NCI-H146 treated with DMSO at 0.1 percent for 48 hours (cell line): ENCODE measurements around the gene DPM2.

ENCODE experiments used
- DNase-seq: peaks from one replicate; lab custom pipeline; 2025; ENCODE audit not compliant: unreplicated experiment; lab: John Stamatoyannopoulos, UW

DPM2 gene

DNA sequence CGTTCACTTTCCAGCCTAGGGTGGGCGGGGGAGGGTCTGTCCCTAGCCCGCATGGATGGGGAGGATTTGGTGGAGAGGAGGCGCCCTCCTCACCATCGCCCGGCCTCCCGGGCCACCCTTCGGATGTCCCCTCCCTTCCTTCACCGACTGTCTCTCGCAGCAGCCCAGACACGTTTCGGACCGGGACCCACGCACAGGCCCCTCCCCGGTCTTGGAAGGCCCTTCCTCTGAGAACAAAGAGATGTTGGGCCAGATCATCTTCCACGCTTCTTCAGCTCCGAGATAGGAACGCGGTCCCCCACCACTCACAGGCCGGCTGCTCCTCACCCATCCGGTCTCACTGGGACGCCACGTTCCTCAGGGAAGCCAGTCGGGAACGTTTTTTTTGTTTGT, 640 bp upstream of the DPM2 start:
- DNase-seq, result no peak

GRCh38 chr9:127937056-127937387, 632 bp downstream of the DPM2 start:
- no peak for DNase-seq

- no peak for DNase-seq
Measured at GRCh38 chr9:127936347-127936852, 1.3 kb downstream of the DPM2 start.

- no peak for DNase-seq
Measured at GRCh38 chr9:127935765-127936221, 1.9 kb downstream of the DPM2 start.

- no peak for DNase-seq
Measured at GRCh38 chr9:127934986-127935385, 2.7 kb downstream of the DPM2 start.

DNA sequence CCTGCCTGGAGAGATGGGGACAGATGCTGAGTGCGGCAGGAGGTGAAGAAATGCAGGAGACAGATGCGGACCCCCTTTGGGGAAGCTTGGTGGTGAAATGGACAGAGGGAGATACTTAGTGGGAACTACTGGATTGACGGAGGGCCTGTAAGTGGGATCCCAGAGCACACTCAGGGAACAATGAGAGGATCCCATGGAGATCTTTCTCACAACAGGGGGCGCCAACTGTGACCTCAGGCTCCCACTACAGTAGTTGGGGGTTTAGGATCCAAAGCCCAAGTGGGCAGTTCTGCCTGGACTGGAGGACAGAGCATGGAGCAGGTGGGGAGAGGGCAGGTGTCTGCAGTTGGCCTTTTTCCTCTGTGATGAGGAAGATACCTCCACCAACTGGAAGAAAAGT, 3.4 kb downstream of the DPM2 start:
- no peak for DNase-seq

- no peak for DNase-seq
Measured at GRCh38 chr9:127931092-127931881, 6.4 kb downstream of the DPM2 start.

DNA sequence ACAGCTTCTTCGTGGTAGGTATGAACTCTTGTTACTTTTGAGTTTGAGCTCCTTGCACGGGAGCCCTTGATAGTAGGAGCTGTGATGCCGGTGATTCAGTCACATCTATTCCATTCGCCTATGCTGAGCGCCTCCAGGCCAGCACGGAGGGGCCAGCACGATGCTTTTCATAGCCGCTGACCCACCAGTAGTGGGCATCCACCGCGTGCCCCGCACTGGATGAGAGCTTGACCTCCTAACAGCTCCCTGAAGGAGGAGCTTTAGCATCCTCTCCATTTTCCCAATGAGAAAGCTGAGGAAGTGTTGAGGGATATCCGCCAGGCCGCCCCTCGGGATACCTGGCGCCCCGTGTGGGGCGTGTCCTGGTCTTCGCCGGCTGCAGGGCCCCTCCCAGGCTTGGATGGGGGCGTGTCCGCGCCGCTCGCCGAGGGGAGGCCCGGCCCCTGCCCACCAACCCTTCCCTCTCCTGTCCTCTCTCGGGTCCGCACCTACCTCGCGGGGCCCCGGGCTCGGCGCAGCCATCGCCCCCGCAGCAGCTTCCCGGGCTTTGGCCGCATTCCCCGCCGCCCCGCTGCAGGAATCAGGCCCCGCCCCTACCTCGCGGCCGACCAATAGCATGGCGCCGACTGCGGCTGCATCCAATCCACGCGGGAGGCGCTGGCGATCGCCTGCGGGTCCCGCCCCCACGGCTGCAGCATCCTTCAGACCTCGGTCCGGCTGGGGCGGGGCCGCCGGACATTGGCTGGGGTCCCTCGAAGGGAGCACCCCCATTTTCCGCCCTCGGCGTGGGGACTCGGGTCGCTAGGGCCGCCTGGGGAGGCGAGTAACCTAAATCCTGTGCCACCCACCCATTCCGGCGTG, 7.2 kb downstream of the DPM2 start, which contains the start of gene PIP5KL1:
PIP5KL1 (minus strand) TSS at position 547 of the 861 bp plus-strand sequence; CDS start at position 522, 25 bp downstream.
- DNase-seq, result peak; percentile 55

DNA sequence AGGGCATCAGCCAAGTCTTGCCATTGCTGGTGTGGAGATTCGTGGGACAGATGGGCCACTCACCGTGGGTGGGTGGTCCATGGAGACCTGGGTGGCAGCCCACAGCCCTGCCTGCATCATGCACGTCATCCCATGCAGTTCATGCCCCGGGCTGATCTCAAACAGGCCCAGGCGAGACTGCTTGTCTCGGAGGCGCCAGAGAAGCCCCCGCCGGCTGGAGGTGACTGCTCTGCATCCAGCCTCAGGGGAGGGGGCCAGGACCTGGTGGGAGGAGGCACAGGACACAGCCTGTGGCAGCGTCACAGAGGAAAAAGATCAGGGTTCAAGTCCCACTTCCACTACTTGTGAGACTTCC, 8.1 kb downstream of the DPM2 start:
- no peak for DNase-seq

- DNase-seq, result no peak
Measured at GRCh38 chr9:127928676-127929624, 8.7 kb downstream of the DPM2 start.

DNA sequence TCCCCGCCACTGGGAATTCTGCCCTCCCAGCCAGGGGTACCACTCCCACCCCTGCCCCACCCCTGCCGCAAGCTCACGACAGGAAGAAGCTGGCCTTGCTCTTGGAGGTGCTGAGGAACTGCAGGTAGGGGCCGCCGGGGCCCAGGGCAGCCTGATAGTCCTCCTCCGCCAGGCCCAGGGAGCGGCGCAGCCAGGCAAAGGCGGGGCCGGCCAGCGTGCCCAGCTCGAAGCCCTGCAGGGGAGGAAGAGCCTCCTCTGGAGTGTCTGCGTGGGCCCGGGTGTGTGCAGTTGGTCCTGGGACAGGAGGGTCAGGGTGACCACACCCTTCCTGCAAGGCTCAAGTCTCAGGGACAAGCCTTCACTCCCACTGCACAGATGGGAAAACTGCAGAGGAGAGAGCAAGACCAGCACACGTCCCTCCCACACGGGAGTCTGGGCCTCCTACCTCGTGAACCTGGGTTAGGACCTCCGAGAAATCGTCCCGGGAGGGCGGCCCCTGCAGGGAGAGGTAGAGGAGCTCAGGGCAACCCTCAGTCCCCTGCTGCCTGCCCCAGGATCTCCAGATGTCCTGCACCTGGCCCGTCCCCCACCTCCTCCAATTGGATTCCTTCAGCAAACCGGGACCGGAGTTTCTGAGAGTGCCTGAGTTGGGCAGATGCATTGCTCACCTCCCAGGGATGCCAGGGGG, 9.5 kb downstream of the DPM2 start:
- peak; percentile 27 for DNase-seq

DNA sequence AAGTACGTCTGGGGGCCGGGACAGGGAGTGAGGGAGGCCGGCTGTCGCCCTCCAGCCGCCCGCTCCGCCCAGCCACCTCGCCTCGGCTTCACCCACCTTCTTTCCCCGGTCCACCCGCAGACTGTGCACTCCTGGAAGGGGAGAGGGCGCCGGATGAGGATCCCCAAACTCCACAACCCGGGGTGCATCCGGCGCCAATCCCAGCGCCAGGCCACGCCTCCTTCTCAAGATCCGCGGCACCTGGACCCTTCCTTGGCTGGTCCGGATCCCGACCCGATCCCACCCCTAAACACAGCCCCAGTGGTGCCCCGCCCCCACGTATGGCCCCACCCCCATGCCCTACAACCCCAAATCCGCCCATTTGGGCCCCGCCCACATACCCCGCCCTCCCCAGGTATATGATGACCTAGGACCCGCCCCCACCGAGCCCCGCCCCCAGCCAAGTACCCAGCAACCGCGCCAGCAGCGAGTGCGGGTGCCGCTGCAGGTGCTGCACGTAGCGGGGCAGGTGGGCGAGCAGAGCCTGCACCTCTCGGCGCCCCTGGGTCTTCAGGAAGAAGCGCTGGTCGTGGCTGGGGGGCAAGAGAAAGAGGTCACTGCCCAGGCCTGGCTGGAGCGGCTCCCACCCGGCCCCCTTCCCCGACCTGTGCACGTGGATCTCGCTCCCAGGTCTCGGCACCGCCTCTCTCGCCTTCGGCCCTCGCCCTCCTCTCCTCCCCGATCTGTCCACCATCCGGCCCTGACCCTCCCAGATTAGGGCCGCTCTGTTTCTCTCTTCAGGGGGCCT, 10.3 kb downstream of the DPM2 start:
- peak; percentile 33 for DNase-seq

- DNase-seq, result no peak
Measured at GRCh38 chr9:127926906-127927200, 10.8 kb downstream of the DPM2 start.

- DNase-seq, result no peak
Measured at GRCh38 chr9:127925959-127926905, 11.4 kb downstream of the DPM2 start.

GRCh38 chr9:127924736-127925444, 12.8 kb downstream of the DPM2 start:
- no peak for DNase-seq

DNA sequence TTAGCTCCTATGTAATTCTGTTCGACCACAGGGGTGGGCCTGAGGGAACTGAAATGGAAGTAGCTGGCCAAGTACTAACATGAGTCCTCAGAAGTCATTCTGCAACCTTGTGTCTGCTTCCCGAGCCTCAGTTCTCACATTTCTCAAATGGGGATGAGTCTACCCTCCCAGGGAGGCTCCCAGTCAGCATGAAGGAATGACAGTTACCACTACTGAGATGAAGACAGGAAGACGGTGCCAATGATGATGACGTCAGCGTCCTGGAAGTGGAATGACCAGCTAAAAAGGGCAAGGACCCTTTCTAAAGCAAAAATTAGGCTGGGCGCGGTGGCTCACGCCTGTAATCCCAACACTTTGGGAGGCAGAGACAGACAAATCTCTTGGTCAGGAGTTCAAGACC, 13.9 kb downstream of the DPM2 start:
- no peak for DNase-seq

DNA sequence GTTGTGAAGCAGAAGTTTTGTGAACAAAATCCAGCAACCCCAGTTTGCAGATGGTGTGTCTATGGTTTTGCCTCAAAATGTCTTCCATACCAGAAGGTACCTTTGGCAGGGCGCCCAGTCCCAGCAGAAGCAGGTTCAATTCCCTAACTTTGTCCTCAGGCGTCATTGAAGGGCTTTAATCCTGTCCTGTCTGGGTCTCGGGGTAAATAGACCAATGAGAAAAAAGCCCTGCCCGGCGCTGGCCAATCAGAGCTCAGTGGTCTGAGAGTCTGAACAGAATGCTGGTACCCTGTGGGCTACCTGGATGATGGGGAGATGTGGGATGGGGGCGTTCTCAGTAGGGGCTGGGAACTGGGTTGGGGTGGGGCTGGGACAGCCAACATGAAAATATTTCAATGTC, 14.6 kb downstream of the DPM2 start:
- no peak for DNase-seq

DNA sequence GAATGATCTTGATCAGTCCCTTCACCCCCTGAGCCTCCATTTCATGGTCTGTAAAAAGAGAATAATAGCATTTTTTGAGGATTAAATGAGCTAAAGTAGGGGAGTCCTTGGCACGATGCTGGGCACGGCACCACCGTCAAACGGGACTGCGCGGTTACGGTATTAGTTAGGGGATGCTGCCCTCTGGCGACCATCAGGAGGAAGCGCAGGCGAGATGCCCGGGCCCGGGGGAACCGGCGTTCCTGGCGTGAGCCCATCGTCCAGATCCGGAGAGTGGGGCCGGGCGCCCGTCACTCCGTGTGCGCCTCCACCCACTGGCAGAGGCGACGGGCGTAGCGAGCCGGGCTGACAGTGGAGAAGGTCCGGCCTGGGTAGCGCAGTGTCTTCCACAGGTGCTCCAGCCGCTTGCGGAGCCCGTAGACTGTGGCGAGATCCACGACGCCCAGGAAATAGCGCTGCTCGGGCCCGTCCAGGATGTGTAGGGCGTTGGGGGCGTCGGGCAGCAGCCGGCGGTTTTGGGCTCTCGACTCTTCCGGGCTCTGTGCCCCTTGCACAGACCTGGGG, 16.0 kb downstream of the DPM2 start:
- no peak for DNase-seq
